Loucy (cell line): Measurements from ENCODE around the gene SCNN1A.

Source experiments
- CTCF ChIP-seq: fragments of 200-600 bp; sonication (generic); conservative IDR thresholded peaks from 2 replicates; pipeline ENCODE4 v1.5.1; 2014; ENCODE audit warnings: mild to moderate bottlenecking, antibody characterized with exemption, low read length
- EZH2phosphoT487 ChIP-seq: fragments of 200-600 bp; IDR thresholded peaks from 2 replicates; pipeline ENCODE4 v1.6.1; 2018; ENCODE audit warnings: antibody characterized with exemption, mild to moderate bottlenecking, moderate library complexity, borderline replicate concordance

GRCh38 chr12:6316921-6317692 lies 58.3 kb downstream of the SCNN1A start:
- TF ChIP-seq CTCF, result no peak
- no peak for TF ChIP-seq EZH2phosphoT487
